ENCODE measurements around the gene MS4A12. TPM values are rescaled to one million over a fixed set of nuclear protein-coding genes. Genes with fewer than 3 reads are reported as not detected.

Gene MS4A12
- total and polyA plus RNA-seq, 2 of the 13 experiments (the other 11 are each of a cell fraction or from before 2014, with no cell fraction given) = not detected

DNA sequence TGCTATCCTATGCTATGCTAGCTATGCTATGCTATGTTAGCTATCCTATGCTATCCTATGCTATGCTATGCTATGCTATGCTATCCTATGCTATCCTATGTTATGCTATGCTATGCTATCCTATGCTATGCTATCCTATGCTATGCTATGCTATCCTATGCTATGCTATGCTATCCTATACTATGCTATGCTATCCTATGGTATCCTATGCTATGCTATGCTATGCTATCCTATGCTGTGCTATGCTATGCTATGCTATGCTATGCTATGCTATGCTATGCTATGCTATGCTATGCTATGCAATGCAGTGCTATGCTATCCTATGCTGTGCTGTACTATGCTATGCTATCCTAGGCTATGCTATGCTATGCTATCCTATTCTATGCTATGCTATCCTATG lies 45.5 kb upstream of the MS4A12 start:
- no peak overlapping the region for H3K4me2 ChIP-seq (ENCODE audit: low read depth, low read length)
- no peak for DNase-seq (ENCODE audit: low spot score)
- no peaks in the 10 kb centered on the region for H3K36me3 ChIP-seq (replicated peaks in 1 of 2; ENCODE audit: control insufficient read depth in 1 of 2, insufficient read depth in 2 of 2, low read length in 2 of 2)
- FAIRE-seq = no peak
- H4K20me1 ChIP-seq (ENCODE audit: insufficient read depth, low read length) = no peaks in the 10 kb centered on the region
- no peaks in the 10 kb centered on the region for H3K27me3 ChIP-seq (ENCODE audit: control insufficient read depth in 1 of 2, insufficient read depth in 2 of 2, low read length in 2 of 2)
- no TSS peak for BruUV-seq (replicated peaks)
- intact Hi-C loops (cut with micrococcal nuclease; ENCODE audit: unreplicated experiment) (no loop called here), in situ Hi-C loops (cut with HindIII; ENCODE audit: extremely low pct_ligation_motif_present, low pct_unique_long_range_greater_than_20kb) (no loop called here)
- no peak overlapping the region for H3K9ac ChIP-seq (ENCODE audit: insufficient read depth, low read depth, low read length)
- no peak for ATAC-seq
- no peaks in the 10 kb centered on the region for H3K9me3 ChIP-seq (ENCODE audit: low read length)
- no peaks in the 10 kb centered on the region for H3K4me1 ChIP-seq (ENCODE audit: insufficient read depth, low read length)
- no peak overlapping the region for H2AFZ ChIP-seq (ENCODE audit: low read length)
- ChIA-PET CTCF (ENCODE audit: low intra/inter-chr PET ratio, low total read pairs) (no interaction called here), POLR2A (no interaction called here)
- no peak overlapping the region for H3K4me3 ChIP-seq (replicated peaks in 1 of 3; ENCODE audit: insufficient read depth in 1 of 3, low read depth in 2 of 3, low read length in 3 of 3)
- no peak overlapping the region for H3K27ac ChIP-seq (ENCODE audit: extremely low read length, insufficient read depth, low read length)
- TF ChIP-seq SP2 (CRISPR knock-in tag; IDR thresholded peaks at IDR 0.05) (no peak), TFAP4 (IDR thresholded peaks at IDR 0.05; ENCODE audit: borderline replicate concordance, low read depth) (no peak), KDM4B (CRISPR knock-in tag; IDR thresholded peaks at IDR 0.05) (no peak), ZNF749 (CRISPR knock-in tag; IDR thresholded peaks at IDR 0.05; ENCODE audit: borderline replicate concordance) (no peak), ELF1 (CRISPR knock-in tag; IDR thresholded peaks at IDR 0.05) (no peak), SAP130 (CRISPR knock-in tag; IDR thresholded peaks at IDR 0.05; ENCODE audit: low read depth) (no peak), GATA4 (IDR thresholded peaks at IDR 0.05; ENCODE audit: borderline replicate concordance, low read depth) (no peak), ATF7-NPFF (CRISPR knock-in tag; IDR thresholded peaks at IDR 0.05; ENCODE audit: low read depth) (no peak), ZNF607 (CRISPR knock-in tag; IDR thresholded peaks at IDR 0.05; ENCODE audit: borderline replicate concordance) (no peak), CEBPG (CRISPR knock-in tag; IDR thresholded peaks at IDR 0.05) (no peak), KLF11 (CRISPR knock-in tag; IDR thresholded peaks at IDR 0.05) (no peak), ZNF556 (CRISPR knock-in tag; IDR thresholded peaks at IDR 0.05; ENCODE audit: borderline replicate concordance) (no peak), MXD1 (CRISPR knock-in tag; IDR thresholded peaks at IDR 0.05) (no peak), ZFP41 (CRISPR knock-in tag; IDR thresholded peaks at IDR 0.05; ENCODE audit: borderline replicate concordance) (no peak), ZNF616 (CRISPR knock-in tag; IDR thresholded peaks at IDR 0.05; ENCODE audit: low read depth) (no peak)
- TF ChIP-seq, protein P1, sequence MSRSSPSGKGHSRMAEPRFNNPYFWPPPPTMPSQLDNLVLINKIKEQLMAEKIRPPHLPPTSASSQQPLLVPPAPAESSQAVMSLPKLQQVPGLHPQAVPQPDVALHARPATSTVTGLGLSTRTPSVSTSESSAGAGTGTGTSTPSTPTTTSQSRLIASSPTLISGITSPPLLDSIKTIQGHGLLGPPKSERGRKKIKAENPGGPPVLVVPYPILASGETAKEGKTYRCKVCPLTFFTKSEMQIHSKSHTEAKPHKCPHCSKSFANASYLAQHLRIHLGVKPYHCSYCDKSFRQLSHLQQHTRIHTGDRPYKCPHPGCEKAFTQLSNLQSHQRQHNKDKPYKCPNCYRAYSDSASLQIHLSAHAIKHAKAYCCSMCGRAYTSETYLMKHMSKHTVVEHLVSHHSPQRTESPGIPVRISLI (CRISPR knock-in tag; IDR thresholded peaks at IDR 0.05; ENCODE audit: borderline replicate concordance) = no peak
- TF ChIP-seq, protein P2, sequence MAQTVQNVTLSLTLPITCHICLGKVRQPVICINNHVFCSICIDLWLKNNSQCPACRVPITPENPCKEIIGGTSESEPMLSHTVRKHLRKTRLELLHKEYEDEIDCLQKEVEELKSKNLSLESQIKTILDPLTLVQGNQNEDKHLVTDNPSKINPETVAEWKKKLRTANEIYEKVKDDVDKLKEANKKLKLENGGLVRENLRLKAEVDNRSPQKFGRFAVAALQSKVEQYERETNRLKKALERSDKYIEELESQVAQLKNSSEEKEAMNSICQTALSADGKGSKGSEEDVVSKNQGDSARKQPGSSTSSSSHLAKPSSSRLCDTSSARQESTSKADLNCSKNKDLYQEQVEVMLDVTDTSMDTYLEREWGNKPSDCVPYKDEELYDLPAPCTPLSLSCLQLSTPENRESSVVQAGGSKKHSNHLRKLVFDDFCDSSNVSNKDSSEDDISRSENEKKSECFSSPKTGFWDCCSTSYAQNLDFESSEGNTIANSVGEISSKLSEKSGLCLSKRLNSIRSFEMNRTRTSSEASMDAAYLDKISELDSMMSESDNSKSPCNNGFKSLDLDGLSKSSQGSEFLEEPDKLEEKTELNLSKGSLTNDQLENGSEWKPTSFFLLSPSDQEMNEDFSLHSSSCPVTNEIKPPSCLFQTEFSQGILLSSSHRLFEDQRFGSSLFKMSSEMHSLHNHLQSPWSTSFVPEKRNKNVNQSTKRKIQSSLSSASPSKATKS (CRISPR knock-in tag; IDR thresholded peaks at IDR 0.05) = no peak
- TF ChIP-seq, protein P3, sequence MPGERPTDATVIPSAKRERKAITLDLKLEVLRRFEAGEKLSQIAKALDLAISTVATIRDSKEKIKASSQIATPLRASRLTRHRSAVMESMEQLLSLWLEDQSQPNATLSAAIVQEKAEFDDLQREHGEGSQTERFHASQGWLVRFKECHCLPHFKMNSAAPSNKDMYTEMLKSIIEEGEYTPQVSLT (CRISPR knock-in tag; IDR thresholded peaks at IDR 0.05; ENCODE audit: borderline replicate concordance, low read depth) = no peak
- TF ChIP-seq, protein P4, sequence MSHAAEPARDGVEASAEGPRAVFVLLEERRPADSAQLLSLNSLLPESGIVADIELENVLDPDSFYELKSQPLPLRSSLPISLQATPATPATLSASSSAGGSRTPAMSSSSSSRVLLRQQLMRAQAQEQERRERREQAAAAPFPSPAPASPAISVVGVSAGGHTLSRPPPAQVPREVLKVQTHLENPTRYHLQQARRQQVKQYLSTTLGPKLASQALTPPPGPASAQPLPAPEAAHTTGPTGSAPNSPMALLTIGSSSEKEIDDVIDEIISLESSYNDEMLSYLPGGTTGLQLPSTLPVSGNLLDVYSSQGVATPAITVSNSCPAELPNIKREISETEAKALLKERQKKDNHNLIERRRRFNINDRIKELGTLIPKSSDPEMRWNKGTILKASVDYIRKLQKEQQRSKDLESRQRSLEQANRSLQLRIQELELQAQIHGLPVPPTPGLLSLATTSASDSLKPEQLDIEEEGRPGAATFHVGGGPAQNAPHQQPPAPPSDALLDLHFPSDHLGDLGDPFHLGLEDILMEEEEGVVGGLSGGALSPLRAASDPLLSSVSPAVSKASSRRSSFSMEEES (CRISPR knock-in tag; IDR thresholded peaks at IDR 0.05) = no peak
- no peaks in the 10 kb centered on the region for H3K79me2 ChIP-seq (ENCODE audit: insufficient read depth, low read length)

Measured in HepG2 (cell line).